ENCODE measurements around the gene SDR42E2. TPM values are rescaled to one million over a fixed set of nuclear protein-coding genes. Genes with fewer than 3 reads are reported as not detected.
A peak's percentile ranks its signal among the peaks of the same experiment; 100 is the strongest.
"Not testable (repeated sequence)": the region's sequence is repeated elsewhere in the genome, so short reads cannot be mapped to it uniquely, and the experiment has no call there.

SDR42E2 gene
- total RNA-seq, 1 experiment from 2014 or later, result not detected

- no peak for DNase-seq (ENCODE audit: low spot score)
Observed at GRCh38 chr16:22213801-22214200, 51.5 kb downstream of the SDR42E2 start.

GRCh38 chr16:22214402-22214801 lies 52.1 kb downstream of the SDR42E2 start:
- no peak for DNase-seq (ENCODE audit: low spot score)

- DNase-seq (ENCODE audit: low spot score), result no peak
Observed at GRCh38 chr16:22214889-22215288, 52.6 kb downstream of the SDR42E2 start.

- no peak for DNase-seq (ENCODE audit: low spot score)
Observed at GRCh38 chr16:22216191-22216831, 54.0 kb downstream of the SDR42E2 start.

GRCh38 chr16:22216832-22217225 lies 54.5 kb downstream of the SDR42E2 start:
- DNase-seq (ENCODE audit: low spot score), result not testable (repeated sequence)

- no peak for DNase-seq (ENCODE audit: low spot score)
Observed at GRCh38 chr16:22217890-22218730, 55.8 kb downstream of the SDR42E2 start.

GRCh38 chr16:22219389-22220068 lies 57.2 kb downstream of the SDR42E2 start:
- no peak for DNase-seq (ENCODE audit: low spot score)

GRCh38 chr16:22220069-22220440 lies 57.7 kb downstream of the SDR42E2 start:
- no peak for DNase-seq (ENCODE audit: low spot score)

GRCh38 chr16:22220714-22221113 lies 58.4 kb downstream of the SDR42E2 start:
- no peak for DNase-seq (ENCODE audit: low spot score)

- no peak for DNase-seq (ENCODE audit: low spot score)
Observed at GRCh38 chr16:22222006-22222405, 59.7 kb downstream of the SDR42E2 start.

GRCh38 chr16:22222998-22223397 lies 60.7 kb downstream of the SDR42E2 start:
- DNase-seq (ENCODE audit: low spot score), result no peak

GRCh38 chr16:22225060-22225459 lies 62.8 kb downstream of the SDR42E2 start:
- DNase-seq (ENCODE audit: low spot score), result no peak

GRCh38 chr16:22229889-22230288 lies 67.6 kb downstream of the SDR42E2 start:
- DNase-seq (ENCODE audit: low spot score), result no peak

GRCh38 chr16:22232277-22233036 lies 70.2 kb downstream of the SDR42E2 start:
- DNase-seq (ENCODE audit: low spot score), result peak; percentile 42

GRCh38 chr16:22233037-22233372 lies 70.7 kb downstream of the SDR42E2 start:
- no peak for DNase-seq (ENCODE audit: low spot score)

- no peak for DNase-seq (ENCODE audit: low spot score)
Observed at GRCh38 chr16:22235839-22236745, 73.8 kb downstream of the SDR42E2 start.

GRCh38 chr16:22239131-22239805 lies 77.0 kb downstream of the SDR42E2 start:
- DNase-seq (ENCODE audit: low spot score), result no peak

- no peak for DNase-seq (ENCODE audit: low spot score)
Observed at GRCh38 chr16:22240023-22240710, 77.9 kb downstream of the SDR42E2 start.

All from H4 (cell line).